PC-9 (cell line): ENCODE measurements around the gene RFTN1. TPM values are rescaled to one million over a fixed set of nuclear protein-coding genes. Genes with fewer than 3 reads are reported as not detected.

Experiments used
- BruUV-seq: library from RNA; stranded (reverse); fragments of 400-500 nt; replicated peaks from 2 replicates; lab custom pipeline; 2021; lab: Mats Ljungman, UMichigan
- CTCF ChIA-PET: fragments of 300-600 bp; sonication (Branson Sonifier 250); formaldehyde crosslinking; loops from one replicate; lab custom pipeline; 2022; ENCODE audit warnings: antibody characterized with exemption; lab: Charles Lee
- POLR2A ChIA-PET: fragments of 300-600 bp; sonication (Branson Sonifier 250); formaldehyde crosslinking; loops from one replicate; lab custom pipeline; 2022; ENCODE audit warnings: antibody characterized with exemption; ENCODE audit not compliant: unreplicated experiment; lab: Charles Lee
- DNase-seq, 2 experiments: peaks; one replicate each; pipeline versions ENCODE4 v3.0.0 to v3.0.0-alpha.2; 2015 to 2022; ENCODE audit warnings: mixed read lengths in 1 of 2
- H2AFZ ChIP-seq: fragments of 200-600 bp; sonication (generic); 2 replicates; pipeline ENCODE4 v1.8.1; 2017; ENCODE audit warnings: antibody characterized with exemption
- H3F3A ChIP-seq: fragments of 200-600 bp; sonication (generic); 2 replicates; pipeline ENCODE4 v1.8.1; 2017; ENCODE audit warnings: antibody characterized with exemption, mild to moderate bottlenecking, low read depth; ENCODE audit not compliant: insufficient read depth
- H3K27ac ChIP-seq: fragments of 200-600 bp; sonication (generic); 2 replicates; pipeline ENCODE4 v1.6.1; 2016; ENCODE audit warnings: mixed run types
- H3K27me3 ChIP-seq: fragments of 200-600 bp; sonication (generic); 2 replicates; pipeline ENCODE4 v1.6.1; 2016; ENCODE audit warnings: low read depth, mixed run types; ENCODE audit not compliant: insufficient read depth
- H3K36me3 ChIP-seq: fragments of 200-600 bp; sonication (generic); 2 replicates; pipeline ENCODE4 v1.6.1; 2016; ENCODE audit warnings: low read depth, mixed run types
- H3K4me1 ChIP-seq: fragments of 200-600 bp; sonication (generic); replicated peaks from 2 replicates; pipeline ENCODE4 v1.6.1; 2016; ENCODE audit warnings: mixed run types; ENCODE audit not compliant: insufficient read depth
- H3K4me2 ChIP-seq: fragments of 200-600 bp; sonication (generic); 2 replicates; pipeline ENCODE4 v1.6.1; 2017; ENCODE audit warnings: mixed run types
- H3K4me3 ChIP-seq: fragments of 200-600 bp; sonication (generic); 2 replicates; pipeline ENCODE4 v1.6.1; 2016; ENCODE audit warnings: mixed run types
- H3K79me2 ChIP-seq: fragments of 200-600 bp; sonication (generic); 2 replicates; pipeline ENCODE4 v1.6.1; 2017; ENCODE audit warnings: low read depth, mixed run types
- H3K9me2 ChIP-seq: fragments of 200-600 bp; sonication (generic); 2 replicates; pipeline ENCODE4 v1.8.1; 2017; ENCODE audit warnings: mild to moderate bottlenecking; ENCODE audit not compliant: insufficient read depth
- H3K9me3 ChIP-seq: fragments of 200-600 bp; sonication (generic); 2 replicates; pipeline ENCODE4 v1.8.1; 2016; ENCODE audit warnings: low read depth; ENCODE audit not compliant: insufficient read depth
- H4K20me1 ChIP-seq: fragments of 200-600 bp; sonication (generic); 2 replicates; pipeline ENCODE4 v1.8.1; 2017; ENCODE audit not compliant: insufficient read depth
- CTCF ChIP-seq: fragments of 200-600 bp; sonication (generic); conservative IDR thresholded peaks from 2 replicates; pipeline ENCODE4 v1.6.1; 2017; ENCODE audit warnings: mixed run types, antibody characterized with exemption, mild to moderate bottlenecking, moderate library complexity
- EZH2 ChIP-seq: fragments of 200-600 bp; sonication (generic); IDR thresholded peaks from 2 replicates; pipeline ENCODE4 v1.8.0; 2017; ENCODE audit warnings: antibody characterized with exemption, low read depth
- intact Hi-C: fragments of 100-400 bp; cut with micrococcal nuclease; formaldehyde crosslinking; loops from one replicate; pipeline ENCODE4 v1.10.0; 2022; ENCODE audit not compliant: unreplicated experiment
- total RNA-seq: library from RNA; stranded (reverse); gene quantifications from 2 replicates; pipeline ENCODE4 v1.2.3, GENCODE V29; 2021

RFTN1 gene
- total RNA-seq, 1 experiment from 2014 or later = 0.41 TPM

DNA sequence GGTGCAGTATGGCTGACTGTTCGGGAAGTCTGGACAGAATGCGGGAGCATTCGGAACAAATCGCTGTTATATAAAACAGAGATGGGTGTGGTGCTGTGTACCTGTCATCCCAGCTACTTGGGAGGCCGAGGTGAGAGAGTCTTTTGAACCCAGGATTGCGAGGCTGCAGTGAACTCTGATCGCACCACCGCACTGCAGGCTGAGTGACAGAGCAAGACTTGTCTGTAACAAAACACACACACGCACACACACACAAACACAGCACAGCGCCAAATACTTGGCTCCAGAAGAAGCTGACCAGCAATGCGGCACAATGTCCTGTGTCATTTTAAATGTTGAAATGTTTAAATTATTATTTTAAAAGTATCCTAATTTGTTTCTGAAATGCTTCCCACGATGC is 12.6 kb downstream of the RFTN1 start:
- BruUV-seq = no TSS peak
- TF ChIP-seq EZH2 = no peak
- no peak for TF ChIP-seq CTCF
- Histone ChIP-seq H3K4me2 (no peak overlapping the region), H3K9me3 (no peaks in the 10 kb centered on the region), H3K27ac (no peak overlapping the region), H3K27me3 (peaks cover 55% of the 10 kb centered on the region), H2AFZ (no peak overlapping the region), H3F3A (no peaks in the 10 kb centered on the region), H4K20me1 (no peaks in the 10 kb centered on the region), H3K79me2 (no peaks in the 10 kb centered on the region), H3K9me2 (no peaks in the 10 kb centered on the region), H3K4me1 (no peaks in the 10 kb centered on the region), H3K4me3 (no peak overlapping the region), H3K36me3 (no peaks in the 10 kb centered on the region)
- CTCF ChIA-PET = no interaction called here
- no peak for DNase-seq
- POLR2A ChIA-PET = no interaction called here
- intact Hi-C loops = no loop called here

- Histone ChIP-seq H3K36me3 (no peaks in the 10 kb centered on the region), H3K9me3 (no peaks in the 10 kb centered on the region), H3F3A (no peaks in the 10 kb centered on the region), H3K4me1 (no peaks in the 10 kb centered on the region), H3K4me2 (no peak overlapping the region), H3K27ac (no peak overlapping the region), H3K4me3 (no peak overlapping the region), H3K9me2 (no peaks in the 10 kb centered on the region), H2AFZ (no peak overlapping the region), H3K27me3 (peaks cover 53% of the 10 kb centered on the region), H4K20me1 (no peaks in the 10 kb centered on the region), H3K79me2 (no peaks in the 10 kb centered on the region)
- DNase-seq = no peak
- intact Hi-C loops = no loop called here
- POLR2A ChIA-PET = no interaction called here
- TF ChIP-seq CTCF (no peak), EZH2 (no peak)
- no TSS peak for BruUV-seq
- CTCF ChIA-PET = no interaction called here
Observed at GRCh38 chr3:16500093-16500492, 13.4 kb downstream of the RFTN1 start.

GRCh38 chr3:16499351-16499750 is 14.1 kb downstream of the RFTN1 start:
- no peaks in the 10 kb centered on the region for H3F3A ChIP-seq
- CTCF ChIA-PET = no interaction called here
- no peak overlapping the region for H2AFZ ChIP-seq
- no peaks in the 10 kb centered on the region for H3K79me2 ChIP-seq
- no peak for DNase-seq
- H3K4me1 ChIP-seq = no peaks in the 10 kb centered on the region
- POLR2A ChIA-PET = interaction anchor here (0.6 kb wide), 1 partner anchor 568 kb away, joined by 5 read pairs; no protein-coding TSS in a partner anchor
- H3K4me2 ChIP-seq = no peak overlapping the region
- no peaks in the 10 kb centered on the region for H3K9me3 ChIP-seq
- intact Hi-C loops = no loop called here
- TF ChIP-seq CTCF = no peak
- TF ChIP-seq EZH2 = no peak
- peaks cover 45% of the 10 kb centered on the region for H3K27me3 ChIP-seq
- no peaks in the 10 kb centered on the region for H4K20me1 ChIP-seq
- H3K36me3 ChIP-seq = no peaks in the 10 kb centered on the region
- no TSS peak for BruUV-seq
- no peak overlapping the region for H3K4me3 ChIP-seq
- no peaks in the 10 kb centered on the region for H3K9me2 ChIP-seq
- no peak overlapping the region for H3K27ac ChIP-seq
